Activated CD4-positive, alpha-beta T cell treated with anti-CD3 and anti-CD28 coated beads for 24 hours (primary cell): ENCODE results near the gene ASPRV1.

Source experiments
- DNase-seq, 2 donors: peaks; one replicate each; pipeline ENCODE4 v3.0.0-alpha.2; 2020; ENCODE audit warnings: low read depth in 2 of 2

The ASPRV1 gene

DNA sequence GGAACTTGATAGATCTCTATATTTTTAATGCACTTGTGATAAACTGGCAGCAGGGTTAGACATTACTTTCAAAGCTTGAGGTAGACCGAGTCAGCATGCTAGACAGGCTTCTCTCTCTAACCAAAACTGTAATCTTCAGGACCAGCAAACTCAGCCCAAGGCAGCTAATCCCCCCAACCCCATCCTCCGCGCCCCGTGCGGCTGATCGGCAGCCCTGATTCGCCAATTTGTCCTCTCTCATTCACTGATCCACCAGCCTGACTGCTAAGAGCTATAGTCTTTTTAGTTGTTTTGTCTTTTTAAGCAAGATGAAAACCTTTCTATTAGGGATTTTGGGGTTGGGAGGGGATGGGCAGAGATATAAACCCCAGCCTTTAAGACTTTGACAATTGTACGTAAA is 20.7 kb downstream of the ASPRV1 start:
- no peak for DNase-seq

DNA sequence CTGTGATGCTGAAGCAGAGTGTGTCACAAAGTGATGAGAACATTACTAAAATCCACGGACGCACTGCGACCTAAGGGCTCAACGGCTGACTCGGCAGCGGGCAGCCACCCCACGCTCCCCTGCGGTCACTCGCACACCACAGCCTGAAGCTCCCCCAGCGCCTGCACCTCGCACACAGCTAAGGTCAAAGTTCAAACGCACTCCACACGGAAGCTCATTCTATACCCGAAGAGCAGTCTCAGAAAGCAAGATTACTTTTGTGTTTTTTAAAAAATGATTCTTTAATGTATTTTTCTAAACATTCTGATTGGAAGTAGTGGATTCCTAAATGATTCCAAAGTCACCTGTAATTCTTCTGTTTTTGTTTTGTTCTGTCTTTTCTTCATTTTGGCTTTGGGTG is 21.7 kb downstream of the ASPRV1 start:
- no peak for DNase-seq

DNA sequence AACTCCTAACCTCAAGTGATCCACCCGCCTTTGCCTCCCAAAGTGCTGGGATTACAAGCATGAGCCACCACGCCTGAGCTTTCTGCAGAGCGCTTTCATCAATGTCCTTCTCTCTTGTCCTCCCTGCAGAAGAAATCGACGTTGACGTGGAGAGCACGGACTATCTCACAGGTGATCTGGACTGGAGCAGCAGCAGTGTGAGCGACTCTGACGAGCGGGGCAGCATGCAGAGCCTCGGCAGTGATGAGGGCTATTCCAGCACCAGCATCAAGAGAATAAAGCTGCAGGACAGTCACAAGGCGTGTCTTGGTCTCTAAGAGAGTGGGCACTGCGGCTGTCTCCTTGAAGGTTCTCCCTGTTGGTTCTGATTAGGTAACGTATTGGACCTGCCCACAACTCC is 23.5 kb downstream of the ASPRV1 start:
- DNase-seq, result no peak

DNA sequence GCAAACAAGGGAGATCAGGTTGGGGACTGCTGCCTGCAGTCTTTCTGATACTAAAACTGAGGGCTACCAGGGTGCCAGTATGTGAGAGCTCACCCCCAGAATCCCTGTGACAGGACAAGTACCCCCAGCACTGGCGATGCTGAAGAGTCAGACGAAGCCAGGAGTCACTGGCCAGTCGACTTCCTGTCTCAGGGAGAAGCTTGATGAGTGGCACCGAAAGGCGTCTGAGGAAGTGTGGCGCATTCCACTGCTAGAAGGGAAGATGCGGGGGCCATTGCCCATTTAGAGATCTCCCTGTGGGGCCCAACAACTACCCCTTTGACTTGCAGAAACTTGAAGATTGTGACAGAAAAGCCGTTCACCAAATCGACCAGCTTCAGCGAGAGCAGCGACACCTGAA is 24.5 kb downstream of the ASPRV1 start:
- DNase-seq, result no peak

DNA sequence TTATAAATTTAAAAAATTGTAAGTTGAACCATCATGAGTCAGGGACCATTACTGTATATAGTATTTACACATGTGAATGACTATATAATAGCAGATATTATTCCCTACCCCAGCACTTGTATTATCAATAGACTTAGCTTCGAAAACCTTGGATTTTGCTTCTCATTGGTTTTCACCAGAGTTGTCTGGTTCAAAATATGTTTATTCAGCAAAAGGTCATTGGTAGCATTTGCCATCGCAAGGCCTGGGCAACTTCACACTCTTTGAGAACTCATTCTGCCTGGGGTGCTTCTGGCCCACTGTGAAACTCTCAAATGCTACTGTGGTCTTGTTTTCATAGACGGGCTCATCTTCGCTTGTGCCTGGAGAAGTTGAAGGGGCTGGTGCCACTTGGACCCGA is 26.4 kb downstream of the ASPRV1 start:
- DNase-seq, result no peak

DNA sequence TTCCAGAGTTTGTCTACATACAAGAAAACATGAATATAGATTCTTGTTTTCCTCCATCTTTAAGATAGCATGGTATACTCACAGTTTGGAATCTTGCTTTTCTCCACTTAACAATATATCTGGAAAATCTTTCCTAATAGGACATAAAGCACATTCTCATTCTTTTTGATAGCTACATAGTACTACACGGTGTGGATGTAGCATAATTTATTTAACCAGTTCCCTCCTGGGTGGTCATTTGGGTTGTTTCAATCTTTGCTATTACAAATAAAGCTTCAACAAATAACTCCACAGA is 26.9 kb downstream of the ASPRV1 start:
- DNase-seq, result no peak

DNA sequence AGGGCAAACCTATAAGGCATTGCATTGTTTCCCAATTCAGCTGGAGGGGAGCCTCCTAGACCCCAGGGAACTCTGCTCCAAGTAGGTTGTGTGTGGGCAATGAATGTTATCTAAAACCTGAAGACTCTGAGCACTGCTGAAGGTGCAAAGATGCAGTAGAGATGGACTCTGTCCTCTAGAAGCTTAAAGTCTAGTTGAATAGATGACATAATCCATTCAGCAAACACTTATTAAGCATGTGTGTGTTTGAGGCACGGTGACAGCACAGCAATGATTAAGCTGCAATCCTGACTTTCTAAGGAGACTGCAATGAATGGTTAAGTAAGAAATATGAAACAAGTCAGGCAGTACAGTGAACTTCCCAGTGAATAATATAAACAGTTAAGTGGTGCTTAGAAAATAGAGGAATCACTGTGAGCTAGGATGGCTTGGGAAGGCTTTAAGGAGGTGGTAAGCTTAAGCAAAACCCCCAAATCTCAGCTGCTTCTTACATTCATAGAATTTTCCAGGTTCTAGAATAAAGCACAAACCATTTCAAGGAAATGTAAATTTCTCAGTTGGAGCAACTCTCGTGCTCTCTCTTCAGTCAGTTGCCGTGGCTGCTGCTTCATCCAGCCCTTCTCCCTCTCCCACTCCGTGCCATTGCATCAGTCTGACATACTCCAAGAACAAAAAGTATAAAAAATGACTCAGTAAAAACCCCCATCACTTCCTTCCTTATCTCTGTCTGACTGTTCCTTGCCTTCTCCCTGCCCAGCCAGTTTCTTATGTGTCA is 27.4 kb downstream of the ASPRV1 start:
- no peak for DNase-seq

DNA sequence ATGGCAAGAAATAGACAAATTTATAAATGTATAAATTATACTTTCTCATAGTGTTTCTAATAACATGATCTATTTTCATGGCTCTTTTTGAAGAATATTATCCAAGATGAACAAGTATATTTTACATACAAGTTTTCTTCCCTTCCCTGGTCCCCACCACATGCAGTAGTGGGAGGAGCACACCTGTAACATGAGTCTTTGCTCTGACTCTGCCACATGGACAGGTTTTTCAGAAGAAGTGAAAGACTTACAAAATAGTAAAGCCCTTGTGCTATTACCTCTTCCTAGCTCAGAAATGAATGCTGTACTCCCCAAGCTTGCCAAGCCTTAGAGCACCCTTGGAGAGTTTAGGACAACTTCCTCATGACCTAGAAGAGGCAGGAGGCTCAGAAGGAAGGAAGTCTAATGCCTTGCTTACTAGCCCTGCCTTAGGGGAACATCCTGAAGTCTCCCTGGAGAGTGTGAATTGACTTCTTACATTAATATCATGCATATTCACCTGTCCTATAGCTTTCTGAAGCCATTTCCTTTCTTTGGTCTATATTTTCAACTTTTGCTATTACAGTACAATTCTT is 28.1 kb downstream of the ASPRV1 start:
- DNase-seq, result no peak

DNA sequence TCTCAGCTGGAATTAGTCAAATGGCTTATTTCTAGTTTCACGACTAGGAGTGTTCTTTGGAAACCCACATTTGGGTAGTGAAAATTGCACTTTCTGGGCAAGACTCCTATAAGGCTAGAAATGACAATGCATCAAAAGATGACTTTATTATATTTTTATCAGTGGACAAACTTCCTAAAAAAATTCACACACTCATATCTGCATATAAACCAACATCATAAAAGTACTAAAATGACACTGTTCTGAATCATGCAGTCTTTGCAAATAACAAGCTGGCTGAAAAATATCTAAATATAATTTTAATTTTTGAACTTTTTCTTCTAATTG is 28.9 kb downstream of the ASPRV1 start:
- DNase-seq, result no peak

DNA sequence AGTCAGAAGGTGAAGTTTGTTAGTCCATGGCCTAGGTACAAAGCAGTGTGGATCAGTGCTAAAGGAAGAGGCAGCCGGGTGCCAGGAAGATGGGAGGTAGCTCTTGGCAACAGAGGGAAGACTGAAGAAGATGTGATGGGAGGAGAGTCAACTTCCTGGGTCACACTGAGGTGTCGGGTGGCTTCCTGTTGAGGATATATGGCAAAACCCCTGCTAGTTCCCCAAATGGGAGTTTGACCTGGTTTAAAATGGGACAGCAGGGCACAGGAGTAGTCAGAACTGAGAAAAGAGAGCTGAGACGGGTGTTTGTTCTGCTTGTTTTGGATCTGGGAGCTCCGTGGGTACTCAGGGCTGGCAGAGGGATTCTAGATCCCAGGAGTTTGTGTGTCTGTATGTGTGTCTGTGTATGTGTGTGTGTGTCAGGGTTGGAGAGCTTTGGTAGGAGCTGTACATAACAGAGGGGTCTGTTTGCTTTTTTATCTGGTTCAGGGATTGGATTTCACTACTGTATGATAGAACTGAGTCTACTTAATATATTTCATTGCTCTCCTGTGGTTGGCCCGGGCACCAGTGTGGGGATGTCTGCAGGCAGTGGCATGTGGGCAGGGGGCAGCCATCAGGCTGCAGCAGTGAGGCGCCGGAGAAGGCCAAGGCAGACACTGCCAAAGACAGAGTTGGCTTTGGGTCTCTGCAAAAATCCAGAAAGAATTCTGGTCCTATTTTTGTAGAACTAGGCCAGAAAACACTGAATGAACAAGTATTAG is 29.4 kb downstream of the ASPRV1 start:
- no peak for DNase-seq

DNA sequence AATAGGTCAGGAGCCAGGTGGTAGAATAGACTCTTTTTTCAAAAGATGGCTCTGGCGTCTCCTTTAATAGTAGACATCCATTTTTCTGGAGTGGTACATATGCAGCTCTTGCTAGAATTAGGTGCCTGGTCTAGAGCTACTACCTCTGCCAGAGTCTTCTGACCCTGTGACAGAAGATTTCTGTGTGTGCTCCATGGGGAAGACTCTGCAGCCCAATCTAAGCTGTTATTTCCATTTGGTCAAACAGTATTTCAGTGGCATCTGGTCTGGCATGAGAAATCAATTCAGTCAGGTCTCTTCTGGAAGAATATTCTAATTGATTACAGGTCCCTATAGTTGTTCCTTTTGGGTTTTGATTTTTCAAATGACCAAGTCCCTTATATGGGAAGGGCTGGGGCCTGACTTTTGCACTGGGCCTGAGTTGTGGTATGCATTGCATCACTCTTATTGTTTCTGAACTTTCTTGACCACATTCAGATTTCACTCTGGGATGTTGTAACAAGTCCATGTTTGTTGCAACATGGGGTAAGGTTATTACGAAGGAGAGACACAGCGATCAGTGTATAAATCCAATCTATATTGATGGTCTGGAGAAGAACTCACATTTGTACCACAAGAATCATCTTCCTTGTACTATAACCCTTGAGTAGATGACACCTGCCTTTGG is 34.4 kb downstream of the ASPRV1 start:
- DNase-seq, result no peak

DNA sequence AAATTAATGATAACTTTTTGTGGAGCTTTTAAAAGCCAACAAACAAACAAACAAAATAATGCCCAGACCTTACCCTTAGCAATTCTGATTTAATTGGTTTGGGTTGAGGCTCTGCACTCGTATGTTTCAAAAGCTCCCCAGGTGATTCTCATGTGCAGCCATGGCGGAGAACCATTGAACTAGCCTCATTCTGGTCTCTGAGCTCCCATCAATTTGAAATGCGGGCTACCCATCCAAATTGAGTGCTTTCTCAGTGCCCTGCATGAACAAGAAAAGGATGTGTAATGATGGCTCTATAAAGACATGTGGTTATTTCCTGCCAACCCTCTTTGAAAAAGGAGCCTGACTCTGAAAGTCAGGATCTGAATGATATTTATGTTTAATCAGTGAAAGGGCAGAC is 38.3 kb downstream of the ASPRV1 start:
- DNase-seq, result no peak

DNA sequence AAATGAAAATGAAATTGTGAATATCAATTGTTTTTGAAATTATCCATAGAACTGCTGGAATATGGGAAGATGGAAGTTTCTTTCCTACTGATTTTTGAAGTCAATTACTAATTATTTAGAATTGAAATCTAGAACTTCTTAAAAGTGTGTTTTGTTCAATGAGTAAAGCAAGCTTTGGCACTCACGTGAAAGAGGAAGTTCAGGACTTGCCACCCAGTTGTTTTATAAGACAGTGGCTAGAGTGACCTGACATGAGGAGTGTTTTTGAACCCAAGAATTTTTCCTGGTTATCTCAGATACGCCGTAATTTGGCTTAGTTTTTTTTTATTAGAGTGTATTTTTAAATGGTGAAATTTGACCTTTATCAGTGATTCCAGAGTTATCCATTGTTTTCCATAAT is 43.0 kb downstream of the ASPRV1 start:
- no peak for DNase-seq

DNA sequence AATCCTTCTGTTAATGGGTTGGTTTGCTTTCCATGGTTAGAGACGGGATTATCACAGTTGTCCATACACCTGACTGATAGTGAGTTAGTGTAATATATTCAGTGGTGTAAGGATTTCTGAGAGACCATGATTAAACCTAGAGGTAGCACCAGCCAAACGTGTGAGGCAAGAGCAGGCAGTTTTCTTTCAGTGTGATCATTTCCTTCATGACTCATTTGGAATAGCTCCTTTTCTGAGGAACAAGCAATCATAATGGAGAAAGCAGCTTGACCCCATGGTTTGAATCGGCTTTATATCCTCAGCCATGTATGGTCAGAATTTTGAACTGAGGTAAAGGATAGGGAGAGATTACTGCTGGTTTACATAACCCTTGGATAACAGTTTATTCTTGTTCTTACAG is 43.6 kb downstream of the ASPRV1 start:
- DNase-seq, result no peak

DNA sequence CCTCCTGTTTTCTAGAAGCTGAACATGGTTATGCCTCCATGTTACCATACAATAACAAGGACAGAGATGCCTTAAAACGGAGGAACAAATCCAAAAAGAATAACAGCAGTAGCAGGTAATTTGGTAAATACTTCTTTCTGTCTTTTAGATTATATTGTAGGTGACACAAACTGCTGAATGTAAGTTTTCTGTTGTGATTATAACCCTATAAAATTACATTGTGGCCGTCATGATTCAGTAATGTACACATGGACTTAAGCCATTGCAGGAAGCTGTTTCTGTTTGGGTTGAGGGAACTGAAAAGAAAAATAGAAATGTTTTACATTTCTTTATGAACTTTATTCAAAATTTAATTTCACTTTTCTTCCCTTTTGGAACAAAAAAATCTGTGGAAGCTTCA is 45.3 kb downstream of the ASPRV1 start:
- DNase-seq, result no peak

DNA sequence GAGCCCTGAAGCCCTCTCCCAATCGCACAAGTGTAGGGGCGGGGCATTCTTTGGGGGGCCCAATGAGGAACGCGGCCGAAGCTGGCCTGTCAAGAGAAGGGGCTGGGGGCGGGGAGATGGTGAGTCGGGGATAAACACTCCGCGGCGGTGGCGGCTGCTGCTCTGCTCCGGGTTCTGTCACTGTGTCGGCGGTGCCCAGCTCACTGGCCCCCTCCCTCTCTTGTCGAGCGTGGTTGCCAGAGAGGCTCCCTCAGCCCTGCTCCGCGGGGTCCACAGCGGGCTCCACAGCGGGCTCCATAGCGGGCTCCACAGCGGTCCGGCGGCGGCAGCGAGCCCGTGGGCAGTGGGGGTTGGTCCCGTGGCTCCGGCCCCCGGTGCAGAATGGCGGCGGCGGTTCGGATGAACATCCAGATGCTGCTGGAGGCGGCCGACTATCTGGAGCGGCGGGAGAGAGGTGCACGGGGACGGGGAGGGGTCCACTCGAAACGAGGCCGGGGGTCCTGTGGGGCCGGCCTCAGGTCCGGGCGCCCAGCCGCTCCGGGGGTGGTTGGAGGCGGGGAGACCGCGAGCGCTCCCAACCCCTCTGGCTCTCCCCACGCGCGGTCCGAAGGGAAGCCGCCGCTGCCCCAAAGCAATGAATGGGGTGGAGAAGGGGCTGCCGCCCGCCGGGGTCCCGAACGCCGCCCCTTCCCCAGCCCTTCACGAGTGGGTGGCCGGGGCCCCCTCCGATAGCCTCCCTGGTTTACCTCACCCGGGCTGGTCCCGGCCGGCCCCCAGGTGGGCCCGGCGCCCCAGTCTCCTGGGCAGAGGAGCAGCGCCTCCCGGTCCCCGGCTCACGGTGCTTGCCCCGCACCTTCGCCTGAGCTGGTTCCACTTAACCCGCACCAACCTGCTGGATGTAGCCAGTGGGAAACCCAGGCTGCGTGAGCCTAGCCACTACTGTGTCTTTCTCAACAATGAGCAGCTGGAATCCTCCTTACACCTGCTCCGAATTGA is 46.2 kb downstream of the ASPRV1 start, which contains the start of gene MXD1:
Gene MXD1 (plus strand): TSS at position 160 of the 996 bp plus-strand sequence. CDS start 222 bp downstream, at position 382.
- peak in 1 of 2 donors; percentile 100 for DNase-seq

DNA sequence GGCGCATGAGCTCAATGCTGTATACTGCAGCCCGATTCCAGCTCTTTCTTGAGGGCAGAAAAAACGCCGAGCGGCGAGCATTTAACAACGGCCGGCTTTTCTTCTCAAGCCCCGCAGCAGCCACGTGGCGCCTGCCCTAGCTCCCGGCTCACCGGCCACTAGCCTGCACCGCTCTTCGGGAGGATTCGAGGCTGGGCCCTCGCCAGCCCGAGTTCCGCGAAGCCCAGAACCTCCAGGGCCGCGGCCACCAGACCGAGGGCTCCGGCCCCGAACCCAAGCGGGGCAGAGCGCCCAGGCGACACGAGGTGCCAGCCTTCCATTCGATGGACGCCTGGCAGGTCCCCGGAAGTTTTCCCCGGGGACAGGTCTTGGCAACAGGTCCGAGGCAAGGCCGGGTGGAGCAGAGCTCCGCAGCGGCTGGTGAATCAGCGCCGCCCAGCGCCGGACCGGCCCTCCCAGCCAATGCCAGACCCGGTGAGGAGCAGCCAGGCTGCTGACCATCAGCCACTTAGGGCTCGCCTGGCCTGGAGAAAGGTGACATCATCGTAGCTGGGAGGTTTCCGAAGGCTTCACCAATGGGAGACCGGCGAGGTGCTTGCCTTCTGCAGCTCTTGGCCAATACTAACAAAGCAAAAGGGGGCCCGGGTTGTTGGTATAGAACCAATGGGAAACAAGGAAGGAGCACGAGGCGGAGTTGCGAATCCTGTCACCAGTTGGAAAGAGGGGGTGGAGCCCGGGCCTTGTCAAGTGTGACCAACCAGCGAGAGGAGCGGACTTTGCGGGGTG is 47.1 kb downstream of the ASPRV1 start:
- DNase-seq, result peak in 1 of 2 donors; percentile 100

DNA sequence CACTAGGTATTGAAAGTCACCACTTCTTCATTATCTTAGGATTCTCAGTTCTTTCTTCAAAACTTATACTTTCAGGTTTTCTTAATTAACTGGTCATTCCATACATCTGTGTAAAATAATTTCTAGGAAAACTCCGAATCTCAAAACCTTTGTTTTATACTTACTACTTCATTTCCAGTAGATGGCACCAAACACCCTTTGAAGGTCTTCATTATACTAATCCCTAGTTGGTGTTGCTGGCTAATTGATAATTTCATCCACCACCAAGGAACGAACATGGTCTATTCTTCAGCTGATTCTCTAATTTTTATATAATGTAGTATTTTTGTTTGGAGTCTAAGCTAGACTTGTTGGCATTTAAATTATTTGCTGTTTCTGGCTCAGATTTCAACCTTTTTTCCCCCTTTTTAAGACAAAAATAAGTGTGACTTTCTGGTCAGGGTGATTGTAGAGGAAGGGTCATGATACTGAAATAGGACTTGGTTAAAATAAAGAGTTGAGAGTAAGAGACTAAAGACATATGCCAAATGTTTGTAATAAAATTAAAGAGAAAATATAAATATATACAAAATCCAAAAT is 49.4 kb downstream of the ASPRV1 start:
- DNase-seq, result no peak
